Measurements from ENCODE around the gene C1orf198.

Gene C1orf198

GRCh38 chr1:230809256-230809990, 58.9 kb downstream of the C1orf198 start:
- no peak for DNase-seq (ENCODE audit: low spot score)

- no peak for DNase-seq (ENCODE audit: low spot score)
Observed at GRCh38 chr1:230808281-230808872, 59.9 kb downstream of the C1orf198 start.

DNA sequence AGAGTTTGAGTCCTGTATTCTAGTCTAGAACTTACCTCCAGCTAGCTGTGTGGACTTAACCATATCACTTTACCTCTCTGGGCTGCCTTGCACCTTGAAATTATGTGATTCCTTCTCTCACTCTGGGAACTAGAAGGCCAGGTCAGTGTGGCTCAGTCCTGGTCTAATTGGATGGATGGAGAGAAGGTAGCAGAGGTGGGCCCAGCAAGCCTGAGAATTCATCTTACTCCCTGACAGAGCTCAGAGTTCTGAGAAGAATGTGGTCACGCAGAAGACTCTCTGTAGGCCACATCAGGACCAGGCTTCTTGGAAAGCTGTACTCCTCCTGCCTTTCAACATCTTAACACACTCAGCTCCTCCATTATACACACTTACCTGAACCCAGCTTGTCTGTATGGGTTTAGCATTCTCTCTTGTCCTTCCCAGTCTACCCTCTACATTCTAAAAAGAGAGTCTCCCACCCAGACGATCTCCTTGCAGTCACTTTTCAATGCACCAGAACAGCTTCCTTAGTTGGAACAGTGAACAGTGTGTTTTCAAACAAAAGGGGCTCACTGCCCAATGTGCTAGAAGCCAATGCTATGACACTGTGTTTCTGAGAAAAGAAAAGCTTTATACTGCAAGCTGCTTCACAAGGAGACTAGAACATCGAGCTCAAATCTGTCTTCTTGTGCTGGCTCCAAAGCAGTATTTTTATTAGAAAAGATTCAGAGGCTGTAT, 60.6 kb downstream of the C1orf198 start:
- DNase-seq (ENCODE audit: low spot score): no peak

- DNase-seq (ENCODE audit: low spot score): no peak
Observed at GRCh38 chr1:230807029-230807428, 61.3 kb downstream of the C1orf198 start.

DNA sequence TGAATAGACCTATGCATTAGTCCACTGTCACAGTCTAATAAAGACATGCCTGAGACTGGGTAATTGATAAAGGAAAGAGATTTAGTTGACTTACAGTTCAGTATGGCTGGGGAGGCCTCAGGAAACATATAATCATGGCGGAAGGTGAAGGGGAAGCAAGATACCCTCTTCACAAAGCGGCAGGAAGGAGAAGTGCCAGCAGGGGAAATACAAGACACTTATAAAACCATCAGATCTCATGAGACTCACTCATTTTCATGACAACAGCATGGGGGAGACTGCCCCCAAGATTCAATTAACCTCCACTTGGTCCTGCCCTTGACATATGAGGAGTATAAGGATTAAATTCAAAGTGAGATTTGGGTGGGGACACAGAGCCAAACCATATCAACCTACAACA, 61.8 kb downstream of the C1orf198 start:
- DNase-seq (ENCODE audit: low spot score): no peak

- DNase-seq (ENCODE audit: low spot score): no peak
Observed at GRCh38 chr1:230804396-230804795, 63.9 kb downstream of the C1orf198 start.

DNA sequence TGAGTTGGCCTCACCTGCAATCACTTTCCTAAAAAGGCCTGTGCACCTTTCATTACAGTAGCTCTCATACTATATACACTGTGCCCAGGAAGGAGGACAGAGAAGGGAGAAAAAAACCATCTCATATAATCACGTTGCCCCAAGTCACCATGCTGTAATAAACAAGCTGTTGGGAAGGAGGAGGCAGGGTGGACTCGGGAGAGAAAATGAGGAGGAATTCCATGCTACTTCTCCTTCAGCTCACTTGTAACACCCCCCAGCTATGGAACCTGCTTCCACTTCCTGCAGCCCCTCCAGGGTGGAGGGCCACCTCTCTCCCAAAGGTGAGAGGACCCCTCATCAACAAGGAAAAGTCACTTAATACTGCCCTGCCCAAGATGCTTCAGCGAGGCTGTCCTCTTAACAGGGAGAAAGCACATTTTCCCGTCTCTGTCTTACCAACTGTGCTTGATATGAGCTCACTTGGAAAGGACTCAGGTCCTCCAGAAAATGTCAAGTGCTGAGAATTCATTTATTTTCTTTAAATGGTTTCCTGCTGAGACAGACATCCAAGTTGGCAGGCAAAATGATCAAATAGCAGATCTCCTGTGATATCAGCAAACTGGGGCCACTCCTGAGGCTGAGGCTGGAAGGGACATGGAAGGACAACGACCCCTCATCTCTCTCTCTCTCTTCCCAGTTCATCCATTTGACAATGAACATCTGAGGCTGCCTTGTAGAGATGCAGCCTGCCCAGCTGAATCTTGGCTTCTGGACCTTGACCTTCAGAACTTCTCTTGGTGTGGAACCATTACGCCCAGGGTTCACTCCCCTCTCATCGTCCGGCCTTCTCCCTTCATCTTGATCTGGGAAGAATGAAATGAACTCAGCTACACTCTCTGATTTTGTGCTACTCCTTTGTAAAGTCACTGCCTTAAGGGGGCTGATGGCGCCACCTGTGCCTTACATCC, 67.2 kb downstream of the C1orf198 start:
- DNase-seq (ENCODE audit: low spot score): no peak

DNA sequence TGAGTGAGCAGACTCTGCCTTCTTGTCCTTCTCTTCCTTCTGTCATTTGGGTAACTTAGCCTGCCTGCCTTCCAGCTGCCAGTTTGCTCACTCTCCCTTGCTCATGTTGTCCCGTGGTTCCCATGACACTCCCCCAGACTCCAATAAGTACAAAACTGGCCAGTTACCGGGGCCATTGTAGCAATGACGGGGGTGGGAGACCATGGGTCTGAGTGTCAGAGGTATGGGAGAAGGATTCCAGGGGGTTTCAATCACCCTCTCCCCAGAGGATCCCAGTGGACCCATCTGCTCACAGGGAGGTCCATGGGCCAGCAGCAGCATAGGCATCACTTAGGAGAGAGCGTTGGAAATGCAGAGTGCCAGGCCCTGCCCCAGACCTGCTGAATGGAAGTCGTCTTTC, 69.8 kb downstream of the C1orf198 start:
- DNase-seq (ENCODE audit: low spot score): no peak

DNA sequence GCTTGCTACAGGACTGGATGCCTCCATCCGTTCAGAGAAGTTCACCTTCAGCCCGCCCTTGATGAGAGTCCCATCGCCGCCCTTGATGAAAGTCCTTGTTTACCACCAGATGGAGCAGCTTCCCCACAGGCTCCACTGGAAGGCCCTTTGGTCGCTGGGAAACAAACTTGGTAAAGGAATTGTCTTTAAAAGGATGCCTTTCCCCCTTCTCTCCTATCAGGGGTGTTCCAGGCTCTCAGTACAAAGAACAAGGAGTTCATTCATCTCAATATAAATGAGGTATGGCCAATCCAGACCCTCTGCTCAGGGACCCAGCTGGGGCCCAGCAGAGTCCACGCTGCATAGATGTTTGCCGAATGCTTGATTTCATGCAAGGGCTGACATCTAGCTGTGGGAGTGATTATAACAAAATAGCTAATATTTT, 70.4 kb downstream of the C1orf198 start:
- peak; percentile 66 for DNase-seq (ENCODE audit: low spot score)

DNA sequence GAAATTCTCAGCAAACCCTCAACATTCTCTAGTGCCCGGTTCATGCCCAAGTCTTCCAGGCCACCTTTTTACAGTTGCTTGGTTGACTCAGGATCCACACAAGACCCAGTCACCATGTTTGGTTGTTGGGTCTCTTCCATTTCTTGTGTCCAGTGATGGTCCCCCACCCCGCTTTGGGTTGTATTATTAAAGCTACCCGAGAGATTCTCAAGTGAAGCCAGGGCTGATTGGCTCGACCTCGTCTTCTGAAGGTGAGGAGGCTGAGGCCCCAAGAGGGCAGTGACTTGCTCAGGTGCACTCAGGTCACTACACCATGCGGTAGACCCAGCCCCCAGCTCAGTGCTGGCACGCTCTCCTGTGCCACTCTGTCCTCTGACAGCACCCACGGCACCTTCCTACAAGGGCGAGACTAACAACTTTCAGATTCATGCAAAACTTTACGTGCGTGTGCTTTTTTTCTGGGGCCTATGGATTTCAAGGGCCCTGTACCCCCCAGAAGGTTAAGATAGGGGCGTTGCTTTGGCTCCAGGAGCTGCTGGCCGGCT, 70.9 kb downstream of the C1orf198 start:
- DNase-seq (ENCODE audit: low spot score): no peak

DNA sequence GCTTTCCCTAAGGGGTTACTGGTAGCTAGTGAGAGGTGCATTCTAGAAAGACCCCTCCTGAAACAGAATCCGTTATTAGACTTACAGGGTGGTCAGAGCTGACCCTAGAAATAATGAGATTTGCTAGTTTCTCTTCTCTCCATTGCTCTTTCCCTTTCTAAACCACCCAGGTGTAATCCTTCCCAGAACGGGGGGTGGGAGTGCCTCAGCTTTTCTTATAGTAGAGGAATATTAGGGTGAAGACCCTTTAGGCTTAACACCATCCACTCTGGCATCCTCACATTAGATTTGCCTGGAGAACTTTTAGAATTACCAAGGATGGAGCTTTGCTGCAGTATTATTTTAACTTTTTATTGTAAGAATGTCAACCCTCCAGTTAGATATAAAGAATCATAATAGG, 71.7 kb downstream of the C1orf198 start:
- no peak for DNase-seq (ENCODE audit: low spot score)

DNA sequence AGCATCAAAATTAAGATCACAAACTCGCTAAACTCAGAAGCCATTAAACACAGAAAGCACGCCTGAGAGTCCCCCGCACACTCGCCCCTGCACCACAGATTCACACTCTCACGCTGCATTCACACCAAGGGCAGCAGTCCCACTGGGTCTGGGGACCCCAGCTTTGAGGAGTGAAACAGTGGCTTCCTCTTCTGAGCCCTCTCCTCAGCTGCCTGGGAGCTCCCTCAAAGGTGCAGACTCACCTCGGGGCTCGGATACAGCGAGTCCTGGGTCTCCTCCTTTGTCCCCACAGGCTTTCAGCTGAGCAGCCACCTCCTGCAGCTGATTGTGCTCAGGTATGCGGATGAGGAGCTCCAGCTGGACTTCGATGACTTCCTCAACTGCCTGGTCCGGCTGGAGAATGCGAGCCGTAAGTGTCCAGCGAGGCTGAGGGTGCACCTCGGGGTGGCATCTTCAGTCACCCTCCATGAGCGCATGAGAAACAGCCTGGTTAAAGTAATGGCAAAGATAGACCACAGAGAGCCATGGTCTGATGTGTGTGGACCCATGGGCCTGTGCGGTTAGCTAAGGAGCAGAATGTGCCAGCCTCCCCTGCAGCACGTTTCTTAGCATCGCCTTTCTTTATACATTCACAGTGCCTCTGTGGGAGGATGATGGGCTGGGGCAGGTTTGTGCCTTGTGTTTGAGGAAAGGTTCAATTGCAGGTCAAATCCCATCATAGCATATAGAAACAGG, 73.3 kb downstream of the C1orf198 start:
- DNase-seq (ENCODE audit: low spot score): no peak

DNA sequence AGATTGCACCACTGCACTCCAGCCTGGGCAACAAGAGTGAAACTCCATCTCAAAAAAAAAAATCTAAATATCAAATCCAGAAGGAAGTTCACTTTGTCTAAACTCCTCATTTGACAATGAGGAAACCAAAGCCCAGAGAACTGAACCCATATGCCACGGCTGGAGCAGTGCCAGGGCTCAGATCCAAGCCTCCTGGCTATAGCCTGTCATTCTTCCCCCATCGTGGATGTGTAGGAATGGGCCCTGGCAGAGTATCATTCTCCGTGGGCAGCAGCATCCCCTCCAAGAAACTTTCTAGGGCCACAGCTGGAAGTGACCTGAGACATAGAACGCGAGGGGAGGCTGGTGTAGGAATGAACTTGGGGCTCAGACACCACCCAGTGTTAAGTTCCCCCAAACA, 73.9 kb downstream of the C1orf198 start:
- no peak for DNase-seq (ENCODE audit: low spot score)

GRCh38 chr1:230793463-230793745, 74.9 kb downstream of the C1orf198 start:
- DNase-seq (ENCODE audit: low spot score): no peak

DNA sequence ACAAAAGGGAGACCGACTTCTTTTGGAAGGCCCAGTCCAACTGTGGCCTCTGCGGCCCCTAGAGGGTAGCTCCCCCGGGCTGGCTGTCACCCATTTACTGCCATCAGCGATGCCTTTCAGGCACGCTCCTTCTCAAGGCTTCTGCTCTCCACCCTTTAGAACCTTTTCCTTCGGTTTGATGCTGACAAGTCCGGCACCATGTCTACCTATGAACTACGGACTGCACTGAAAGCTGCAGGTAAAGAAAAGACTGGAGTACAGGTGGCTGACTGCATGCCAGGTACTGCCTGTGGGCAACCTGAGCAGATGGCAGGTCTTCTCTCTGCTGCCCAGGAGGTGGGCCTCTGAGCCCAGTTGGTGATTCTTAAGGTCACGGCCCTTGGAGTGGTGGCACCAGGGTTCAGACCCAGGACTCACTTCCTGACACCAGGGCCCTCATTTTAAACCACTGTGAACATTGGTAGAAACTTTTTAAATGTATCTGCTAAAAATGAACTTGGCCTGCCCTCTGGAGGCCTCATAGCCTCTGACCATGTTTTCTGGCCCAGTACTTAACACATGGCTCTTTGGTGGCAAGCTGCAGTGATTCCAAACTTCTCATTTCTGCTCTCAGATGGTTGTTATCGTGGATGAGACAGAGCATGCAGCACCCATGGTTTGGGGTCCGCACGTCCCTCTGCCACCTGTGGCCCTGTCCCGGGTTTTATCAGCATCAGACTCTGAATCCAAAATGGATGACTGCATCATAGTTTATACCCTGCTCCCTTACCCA, 75.4 kb downstream of the C1orf198 start:
- peak; percentile 5 for DNase-seq (ENCODE audit: low spot score)

- DNase-seq (ENCODE audit: low spot score): no peak
Observed at GRCh38 chr1:230791986-230792564, 76.2 kb downstream of the C1orf198 start.

GRCh38 chr1:230790026-230790425, 78.3 kb downstream of the C1orf198 start:
- no peak for DNase-seq (ENCODE audit: low spot score)

GRCh38 chr1:230788561-230789275, 79.6 kb downstream of the C1orf198 start:
- DNase-seq (ENCODE audit: low spot score): no peak

GRCh38 chr1:230787471-230787870, 80.8 kb downstream of the C1orf198 start:
- DNase-seq (ENCODE audit: low spot score): no peak

Measured in SW480 (cell line).